Coronary artery (tissue), 2 donors: ENCODE measurements around the gene ANXA4.
"Not testable (repeated sequence)": the region's sequence is repeated elsewhere in the genome, so short reads cannot be mapped to it uniquely, and the experiment has no call there.

ENCODE experiments used
- DNase-seq: peaks from one replicate; pipeline ENCODE4 v3.0.0-alpha.2; 2017; ENCODE audit warnings: low spot score
- H3K27ac ChIP-seq, 2 donors: fragments of 200-600 bp; sonication (generic); one replicate each; pipeline ENCODE4 v1.5.1; 2016 to 2019
- H3K4me3 ChIP-seq: fragments of 200-600 bp; sonication (generic); 2 replicates; pipeline ENCODE4 v1.5.1; 2016; ENCODE audit warnings: mild to moderate bottlenecking, moderate library complexity
- CTCF ChIP-seq: fragments of 200-600 bp; sonication (generic); IDR thresholded peaks from one replicate; pipeline ENCODE4 v1.5.1; 2019; ENCODE audit warnings: antibody characterized with exemption

The ANXA4 gene

GRCh38 chr2:69827796-69828540 lies 86.0 kb downstream of the ANXA4 start:
- no peak overlapping the region for H3K4me3 ChIP-seq
- no peak for DNase-seq
- no peak overlapping the region for H3K27ac ChIP-seq
- TF ChIP-seq CTCF: no peak

GRCh38 chr2:69828938-69829255 lies 87.0 kb downstream of the ANXA4 start:
- Histone ChIP-seq H3K27ac (peak overlapping the region; percentile 96), H3K4me3 (peak overlapping the region; percentile 84)
- DNase-seq: no peak
- no peak for TF ChIP-seq CTCF

GRCh38 chr2:69829256-69830044 lies 87.5 kb downstream of the ANXA4 start, which contains the start of gene GMCL1:
TSS of gene GMCL1 (plus strand) at chr2:69829660. CDS start at chr2:69829893, 233 bp downstream.
- Histone ChIP-seq H3K27ac (peak within 1 kb of the TSS; percentile 96), H3K4me3 (peak within 1 kb of the TSS; percentile 84)
- peak; percentile 98 for DNase-seq
- TF ChIP-seq CTCF: no peak

GRCh38 chr2:69830045-69830905 lies 88.3 kb downstream of the ANXA4 start:
- H3K27ac ChIP-seq: peak overlapping the region; percentile 96
- no peak for TF ChIP-seq CTCF
- no peak for DNase-seq
- H3K4me3 ChIP-seq: peak overlapping the region; percentile 84

GRCh38 chr2:69830906-69831241 lies 88.9 kb downstream of the ANXA4 start:
- not testable (repeated sequence) for H3K27ac ChIP-seq, DNase-seq
- peak overlapping the region; percentile 84 for H3K4me3 ChIP-seq

GRCh38 chr2:69831354-69831905 lies 89.5 kb downstream of the ANXA4 start:
- Histone ChIP-seq H3K27ac (no peak overlapping the region), H3K4me3 (peak overlapping the region; percentile 84)
- no peak for DNase-seq
- TF ChIP-seq CTCF: no peak

GRCh38 chr2:69833752-69834151 lies 91.8 kb downstream of the ANXA4 start:
- TF ChIP-seq CTCF: no peak
- H3K27ac ChIP-seq: no peak overlapping the region
- DNase-seq: no peak
- H3K4me3 ChIP-seq: no peak overlapping the region
